ENCODE results near the gene TRIM27.
"Not testable (repeated sequence)": the region's sequence is repeated elsewhere in the genome, so short reads cannot be mapped to it uniquely, and the experiment has no call there.

TRIM27 gene

GRCh38 chr6:28923318-28924102 lies at the start of gene TRIM27:
TRIM27 (minus strand) TSS chr6:28923985; CDS start chr6:28923632, 353 bp downstream.
- DNase-seq (ENCODE audit: low read depth) = peak; percentile 79

- not testable (repeated sequence) for DNase-seq (ENCODE audit: low read depth)
Measured at GRCh38 chr6:28970056-28970455, 46.3 kb upstream of the TRIM27 start.

GRCh38 chr6:28969129-28969528 lies 45.3 kb upstream of the TRIM27 start:
- DNase-seq (ENCODE audit: low read depth) = no peak

GRCh38 chr6:28968476-28968875 lies 44.7 kb upstream of the TRIM27 start:
- no peak for DNase-seq (ENCODE audit: low read depth)

GRCh38 chr6:28965706-28966105 lies 41.9 kb upstream of the TRIM27 start:
- DNase-seq (ENCODE audit: low read depth) = no peak

- DNase-seq (ENCODE audit: low read depth) = no peak
Measured at GRCh38 chr6:28960846-28961500, 37.2 kb upstream of the TRIM27 start.

- DNase-seq (ENCODE audit: low read depth) = not testable (repeated sequence)
Measured at GRCh38 chr6:28958561-28959243, 34.9 kb upstream of the TRIM27 start.

DNA sequence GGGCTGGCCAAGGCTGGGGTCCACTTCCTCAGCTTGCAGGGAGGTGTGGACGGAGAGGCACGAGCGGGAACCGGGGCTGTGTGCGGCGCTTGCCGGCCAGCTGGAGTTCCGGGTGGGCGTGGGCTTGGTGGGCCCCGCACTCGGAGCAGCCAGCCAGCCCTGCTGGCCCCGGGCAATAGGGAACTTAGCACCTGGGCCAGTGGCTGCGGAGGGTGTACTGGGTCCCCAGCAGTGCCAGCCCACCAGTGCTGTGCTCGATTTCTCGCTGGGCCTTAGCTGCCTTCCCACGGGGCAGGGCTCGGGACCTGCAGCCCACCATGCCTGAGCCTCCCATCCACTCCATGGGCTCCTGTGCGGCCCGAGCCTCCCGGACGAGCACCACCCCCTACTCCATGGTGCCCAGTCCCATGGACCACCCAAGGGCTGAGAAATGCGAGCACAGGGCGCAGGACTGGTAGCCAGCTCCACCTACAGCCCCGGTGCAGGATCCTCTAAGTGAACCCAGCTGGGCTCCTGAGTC lies 34.1 kb upstream of the TRIM27 start:
- DNase-seq (ENCODE audit: low read depth) = not testable (repeated sequence)

DNA sequence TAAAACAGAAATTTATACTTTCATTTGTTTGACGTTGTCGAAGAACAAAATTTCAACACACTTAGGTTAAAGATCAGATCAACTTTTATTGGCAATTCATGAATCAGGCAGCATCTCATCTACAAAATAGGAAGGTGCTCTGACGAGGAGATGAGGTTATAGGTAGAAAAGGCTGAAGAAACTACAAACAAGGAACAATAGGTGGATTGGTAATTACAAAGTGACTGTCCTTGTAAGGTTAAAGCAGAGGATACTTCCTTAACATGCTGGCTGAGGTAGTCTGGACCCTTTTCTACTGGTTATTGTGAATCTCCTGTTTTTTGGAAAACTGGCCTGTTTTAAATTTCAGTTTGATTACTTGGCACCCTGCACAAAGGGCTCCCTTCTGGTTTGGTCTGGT lies 32.5 kb upstream of the TRIM27 start:
- DNase-seq (ENCODE audit: low read depth) = no peak

DNA sequence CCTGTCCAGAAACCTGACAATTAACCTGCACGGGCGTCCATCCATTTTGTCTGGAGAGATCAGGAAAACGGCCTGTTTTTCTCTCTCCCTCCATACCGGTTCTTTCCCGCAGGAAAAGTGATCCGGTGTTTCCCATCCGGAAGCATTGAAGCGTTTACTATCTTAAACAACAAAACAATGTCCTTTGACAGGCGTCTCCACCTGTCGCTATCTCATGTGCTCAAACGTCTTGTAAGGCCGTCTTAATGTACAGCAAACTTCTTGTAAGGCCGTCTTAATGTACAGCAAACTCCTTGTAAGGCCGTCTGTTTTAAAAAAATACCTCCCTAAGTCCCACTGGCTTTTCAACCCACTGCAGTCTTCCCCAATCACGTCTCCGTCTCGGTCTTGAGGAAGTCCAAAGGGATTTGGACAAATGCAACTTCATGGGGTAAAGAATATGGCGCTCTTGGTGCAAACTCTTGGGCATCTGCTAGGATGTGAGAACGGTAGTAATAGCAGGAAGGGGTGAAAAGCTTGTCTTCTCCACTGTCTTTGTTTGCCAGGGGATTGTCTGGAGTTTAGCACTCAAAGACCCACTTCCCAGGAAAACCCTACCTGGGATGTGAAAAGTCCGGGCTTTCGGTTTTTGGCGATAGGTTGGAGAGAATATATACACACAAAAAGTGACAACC lies 29.9 kb upstream of the TRIM27 start:
- no peak for DNase-seq (ENCODE audit: low read depth)

DNA sequence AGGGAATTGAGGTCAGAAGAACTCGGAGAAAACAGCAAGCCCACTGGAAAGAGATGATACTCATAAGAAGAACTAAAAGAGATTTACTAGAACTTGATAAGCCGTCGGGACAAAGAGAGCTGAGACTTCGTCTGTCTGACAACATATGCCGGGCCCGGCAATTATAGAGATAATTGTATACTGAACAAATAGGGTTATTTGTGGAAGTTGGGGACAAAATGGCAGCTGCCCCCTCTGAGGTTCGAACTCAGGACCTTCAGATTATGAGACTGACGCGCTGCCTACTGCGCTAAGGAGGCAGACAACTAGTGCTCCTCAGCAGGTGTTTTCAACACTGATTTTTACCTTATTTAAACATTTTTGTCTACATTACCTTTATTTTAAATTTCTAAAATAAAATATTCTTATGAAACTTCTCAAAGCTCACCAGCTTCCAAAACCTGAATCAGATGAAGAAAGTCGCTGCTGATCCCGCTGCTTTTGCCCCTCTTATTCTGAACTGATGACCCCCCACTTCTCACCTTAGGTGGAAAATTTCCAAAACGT lies 29.3 kb upstream of the TRIM27 start:
- DNase-seq (ENCODE audit: low read depth) = peak; percentile 64

DNA sequence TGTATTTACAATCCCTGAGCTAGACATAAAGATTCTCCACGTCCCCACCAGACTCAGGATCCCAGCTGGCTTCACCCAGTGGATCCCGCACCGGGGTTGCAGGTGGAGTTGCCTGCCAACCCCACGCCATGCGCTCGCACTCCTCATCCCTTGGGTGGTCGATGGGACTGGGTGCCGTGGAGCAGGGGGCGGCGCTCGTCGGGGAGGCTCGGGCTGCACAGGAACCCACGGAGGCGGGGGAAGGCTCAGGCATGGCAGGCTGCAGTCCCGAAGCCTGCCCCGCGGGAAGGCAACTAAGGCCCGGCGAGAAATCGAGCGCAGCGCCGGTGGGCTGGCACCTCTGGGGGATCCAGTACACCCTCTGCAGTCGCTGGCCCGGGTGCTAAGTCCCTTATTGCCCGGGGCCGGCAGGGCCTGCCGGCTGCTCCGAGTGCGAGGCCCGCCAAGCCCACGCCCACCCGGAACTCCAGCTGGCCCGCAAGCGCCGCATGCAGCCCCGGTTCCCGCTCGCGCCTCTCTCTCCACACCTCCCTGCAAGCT lies 25.9 kb upstream of the TRIM27 start:
- DNase-seq (ENCODE audit: low read depth) = not testable (repeated sequence)

GRCh38 chr6:28948782-28949486 lies 25.1 kb upstream of the TRIM27 start:
- DNase-seq (ENCODE audit: low read depth) = no peak

DNA sequence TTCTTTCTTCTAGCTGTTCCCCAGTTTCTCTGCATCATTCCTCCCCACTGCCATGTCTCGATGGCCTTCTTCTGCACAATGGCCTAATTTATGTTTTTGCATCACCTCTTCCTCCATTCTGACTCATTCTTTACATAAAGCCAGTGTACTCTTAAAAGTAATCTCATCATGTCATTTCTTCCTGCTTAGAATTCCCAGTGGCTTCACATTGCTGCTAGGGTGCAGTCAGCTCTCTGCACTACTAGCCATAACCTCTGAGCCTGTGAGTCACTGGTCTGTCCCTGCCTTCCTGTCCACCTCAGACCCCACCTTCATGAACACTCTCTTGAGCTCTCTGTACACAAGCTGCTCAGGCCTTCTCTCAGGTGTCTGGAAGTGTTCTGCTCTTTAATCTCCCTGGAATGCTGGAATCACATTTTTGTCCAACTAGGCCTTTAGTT lies 24.1 kb upstream of the TRIM27 start:
- no peak for DNase-seq (ENCODE audit: low read depth)

- no peak for DNase-seq (ENCODE audit: low read depth)
Measured at GRCh38 chr6:28947067-28947765, 23.4 kb upstream of the TRIM27 start.

- DNase-seq (ENCODE audit: low read depth) = no peak
Measured at GRCh38 chr6:28945349-28945748, 21.6 kb upstream of the TRIM27 start.

DNA sequence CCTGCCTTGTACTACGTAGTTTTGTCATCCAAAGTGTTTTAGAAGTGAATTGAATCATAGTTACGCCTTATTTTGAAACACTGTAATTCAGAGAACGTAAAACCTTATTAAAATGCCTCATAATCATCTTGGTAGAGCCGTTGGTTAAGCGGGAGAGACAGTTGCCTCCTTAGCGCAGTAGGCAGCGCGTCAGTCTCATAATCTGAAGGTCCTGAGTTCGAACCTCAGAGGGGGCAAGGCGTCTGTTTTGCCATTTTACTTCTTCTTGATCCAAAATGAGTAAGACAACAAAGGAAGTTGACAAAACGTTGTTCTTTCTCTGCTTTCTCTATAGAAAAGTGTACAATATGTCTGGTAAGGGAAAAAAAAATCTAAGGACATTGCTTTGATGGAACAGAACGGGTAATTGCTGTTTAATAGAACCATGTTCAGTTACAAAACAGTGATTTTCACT lies 20.7 kb upstream of the TRIM27 start:
- peak; percentile 76 for DNase-seq (ENCODE audit: low read depth)

DNA sequence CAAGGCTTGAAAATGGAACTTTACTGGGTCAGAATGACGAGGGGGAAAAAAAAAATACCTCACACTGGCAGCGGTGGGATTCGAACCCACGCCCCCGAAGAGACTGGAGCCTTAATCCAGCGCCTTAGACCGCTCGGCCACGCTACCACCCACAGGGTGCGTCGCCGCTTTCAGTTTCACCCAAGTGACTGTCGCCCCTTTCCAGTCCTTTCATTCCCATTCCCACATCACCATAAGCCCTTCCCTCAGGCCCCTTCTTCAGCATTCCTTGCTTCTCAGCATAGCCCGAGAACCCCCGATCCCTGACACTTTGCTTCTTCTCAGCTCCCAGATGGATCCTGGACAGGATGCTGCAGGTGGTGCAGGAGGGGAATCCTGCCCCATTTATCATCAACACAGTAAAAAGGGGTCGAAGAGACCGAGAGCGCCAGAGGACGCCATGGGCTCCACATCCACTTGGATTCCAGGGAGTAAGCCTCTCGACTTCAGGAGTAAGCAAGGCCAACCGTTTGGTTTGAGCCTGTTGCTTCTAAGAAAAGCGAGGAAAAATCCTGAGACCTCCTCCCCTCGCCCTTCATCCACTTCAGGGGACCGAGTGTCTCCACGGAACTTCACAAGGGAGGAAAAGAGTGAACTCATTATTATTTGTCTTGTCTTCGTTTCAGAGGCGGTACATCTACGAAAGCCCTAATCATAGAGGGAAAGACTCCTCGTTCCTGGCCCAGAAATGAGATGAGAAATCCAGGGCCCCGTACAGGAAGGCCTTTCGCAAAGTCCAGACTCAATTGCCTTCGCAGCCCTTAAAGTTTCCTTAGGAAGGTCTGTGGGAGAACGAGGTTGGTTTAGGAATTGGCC lies 20.0 kb upstream of the TRIM27 start:
- DNase-seq (ENCODE audit: low read depth) = peak; percentile 68

GRCh38 chr6:28943223-28943556 lies 19.4 kb upstream of the TRIM27 start:
- DNase-seq (ENCODE audit: low read depth) = no peak

Data from activated T-cell treated with anti-CD3 and anti-CD28 coated beads for 24 hours (primary cell).